LNCAP (cell line): Measurements from ENCODE around the gene ATP2A1.

ENCODE experiments used
- CTCF ChIP-seq: fragments of 450-650 bp; IDR thresholded peaks from 2 replicates; pipeline ENCODE4 v1.5.1; 2017; ENCODE audit warnings: mild to moderate bottlenecking

Gene ATP2A1

DNA sequence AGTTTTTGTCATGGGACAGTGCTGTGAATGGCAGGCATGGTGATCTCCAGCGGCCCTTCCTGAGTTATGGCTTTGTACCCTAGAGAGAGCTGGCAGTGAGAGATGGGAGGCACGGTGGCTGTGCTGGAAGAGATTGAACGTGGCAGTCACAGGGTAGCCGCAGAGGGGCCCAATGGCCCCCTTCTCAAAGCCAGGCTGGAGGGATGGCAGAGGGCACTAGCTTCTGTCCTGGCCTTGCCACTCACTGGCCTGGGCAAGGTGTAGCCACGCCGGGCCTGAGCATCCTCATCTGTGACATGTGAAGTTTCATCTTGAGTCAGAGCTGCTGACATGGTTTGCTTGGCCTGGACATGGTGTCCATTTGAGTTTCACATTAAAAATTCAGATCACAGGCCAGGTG, 3.9 kb upstream of the ATP2A1 start:
- TF ChIP-seq CTCF, result no peak

GRCh38 chr16:28875134-28876018, 2.9 kb upstream of the ATP2A1 start:
- no peak for TF ChIP-seq CTCF

- no peak for TF ChIP-seq CTCF
Measured at GRCh38 chr16:28876019-28876659, 2.1 kb upstream of the ATP2A1 start.

- no peak for TF ChIP-seq CTCF
Measured at GRCh38 chr16:28876973-28877654, 1.2 kb upstream of the ATP2A1 start.

DNA sequence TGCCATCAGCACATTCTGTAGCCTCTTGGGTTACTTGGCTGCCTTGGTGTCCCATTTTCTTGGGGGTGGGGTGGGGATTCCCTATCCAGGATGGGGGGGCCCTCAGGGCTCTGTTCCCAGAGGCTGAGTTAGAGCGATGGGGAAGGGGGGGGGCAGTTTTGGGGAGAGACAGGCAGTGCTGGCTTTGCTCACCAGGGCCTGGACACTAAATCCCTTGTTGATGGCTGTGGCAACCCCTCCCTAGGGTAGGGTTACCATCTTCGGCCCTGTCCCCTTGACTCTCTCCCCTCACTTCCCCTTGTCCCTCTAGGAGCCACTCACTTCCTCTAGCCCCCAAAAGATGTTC, 660 bp upstream of the ATP2A1 start:
- no peak for TF ChIP-seq CTCF

DNA sequence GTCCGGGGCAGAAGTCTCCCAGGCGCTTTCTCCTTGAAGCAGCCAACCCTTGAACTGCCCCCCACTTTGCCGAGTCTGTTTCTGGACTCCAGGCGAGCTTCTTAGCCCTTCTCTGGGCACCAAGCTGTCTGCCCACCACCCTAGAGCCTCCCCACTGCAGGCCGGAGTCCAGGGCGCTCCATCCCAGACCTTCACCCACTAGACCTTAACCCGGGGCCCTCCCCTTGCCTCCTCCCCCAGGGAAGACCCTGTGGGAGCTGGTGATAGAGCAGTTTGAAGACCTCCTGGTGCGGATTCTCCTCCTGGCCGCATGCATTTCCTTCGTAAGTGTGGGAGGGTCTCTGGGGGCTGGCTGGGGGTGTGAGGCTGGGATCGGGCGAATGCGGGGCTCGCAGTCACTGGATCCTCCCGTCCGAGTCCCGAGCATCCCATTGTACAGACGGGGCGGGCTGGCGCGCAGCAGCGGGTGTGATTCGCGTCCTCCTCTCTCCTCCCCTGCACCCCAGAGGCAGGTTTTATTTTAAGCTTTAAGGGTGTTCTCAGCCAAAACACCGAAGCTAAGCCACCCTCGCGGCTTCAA, 1.1 kb downstream of the ATP2A1 start:
- TF ChIP-seq CTCF, result no peak

DNA sequence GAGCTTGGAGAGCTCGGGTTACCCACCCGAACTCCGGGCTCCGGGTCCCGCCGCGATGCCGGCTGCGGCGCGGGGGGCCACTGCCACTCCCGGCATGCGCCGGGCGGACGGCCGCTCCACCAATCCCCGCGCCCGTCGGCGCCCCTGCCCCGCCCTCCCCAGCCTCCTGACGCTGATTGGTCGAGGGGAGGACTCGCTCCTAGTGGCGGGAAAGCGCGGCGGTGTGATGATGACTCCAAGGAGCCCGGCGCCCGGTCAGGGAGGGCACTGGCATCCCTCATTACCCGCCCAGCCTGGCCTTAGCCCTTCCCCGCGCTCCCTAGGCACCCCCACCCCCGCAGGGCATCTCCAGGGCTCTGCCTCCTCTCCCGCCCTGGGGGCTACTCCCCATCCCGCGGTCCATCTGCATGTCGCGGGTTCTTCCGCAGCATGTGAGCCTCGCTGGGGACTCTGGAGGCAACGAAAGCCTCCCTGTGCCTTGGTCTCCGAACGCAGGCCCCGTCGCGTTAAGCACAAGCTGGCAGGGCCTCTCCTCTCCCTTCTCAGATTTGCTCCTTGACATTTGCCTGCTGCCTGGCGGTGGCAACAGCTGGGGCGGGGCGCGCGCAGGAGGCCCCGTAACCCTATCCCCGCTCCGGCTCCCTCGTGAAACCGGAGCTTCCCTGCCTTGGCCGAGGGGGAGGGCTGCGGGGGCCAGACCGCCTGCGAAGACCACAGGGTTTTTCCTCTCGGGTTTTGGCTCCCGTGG, 1.7 kb downstream of the ATP2A1 start:
- no peak for TF ChIP-seq CTCF
